Gastroesophageal sphincter (tissue), 3 donors: Measurements from ENCODE around the gene DLGAP5.

Experiments
- EP300 ChIP-seq: sonication (generic); formaldehyde crosslinking; IDR thresholded peaks from one replicate; pipeline ENCODE4 v1.6.1; 2017; ENCODE audit warnings: antibody characterized with exemption, mild to moderate bottlenecking
- POLR2A ChIP-seq, 2 donors: fragments of 450-650 bp; IDR thresholded peaks; one replicate each; pipeline ENCODE4 v1.6.1; 2017; ENCODE audit warnings: antibody characterized with exemption in 2 of 2, mild to moderate bottlenecking in 2 of 2, moderate library complexity in 1 of 2
- POLR2AphosphoS5 ChIP-seq: sonication (generic); formaldehyde crosslinking; IDR thresholded peaks from one replicate; pipeline ENCODE4 v1.6.1; 2017; ENCODE audit warnings: antibody characterized with exemption
- TF ChIP-seq, protein P1 (sequence below), 4 experiments: fragments of 200-600 bp in 2 of 4; fragments of 450-650 bp in 2 of 4; sonication (generic) in 1 of 4; IDR thresholded peaks; one replicate each; pipeline ENCODE4 v1.5.1; 2017 to 2019; ENCODE audit warnings: antibody characterized with exemption in 4 of 4, mild to moderate bottlenecking in 2 of 4, moderate library complexity in 2 of 4

DNA sequence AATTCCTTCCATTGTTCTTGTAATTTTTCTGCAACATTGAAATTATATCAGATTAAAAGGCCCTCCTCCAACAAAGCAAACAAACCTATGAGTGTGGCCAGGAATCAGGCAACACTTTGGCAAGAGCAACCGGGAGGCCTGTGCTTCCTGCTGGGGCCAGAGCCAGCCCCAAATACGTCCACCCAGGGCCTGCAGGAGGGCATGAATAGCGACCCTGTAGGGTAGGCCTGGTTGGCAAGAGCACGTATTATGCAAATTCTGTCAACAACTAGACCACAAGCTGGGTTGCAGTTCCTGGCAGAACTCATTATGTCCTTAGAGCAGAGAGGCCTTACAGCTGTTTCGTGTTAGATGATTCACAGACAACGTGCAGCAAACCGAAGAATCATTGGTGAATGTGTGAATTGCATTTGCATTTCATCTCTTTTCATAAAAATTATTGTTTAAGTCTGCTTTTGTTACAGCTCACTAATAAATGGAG, 89.2 kb downstream of the DLGAP5 start:
- TF ChIP-seq, protein P1, sequence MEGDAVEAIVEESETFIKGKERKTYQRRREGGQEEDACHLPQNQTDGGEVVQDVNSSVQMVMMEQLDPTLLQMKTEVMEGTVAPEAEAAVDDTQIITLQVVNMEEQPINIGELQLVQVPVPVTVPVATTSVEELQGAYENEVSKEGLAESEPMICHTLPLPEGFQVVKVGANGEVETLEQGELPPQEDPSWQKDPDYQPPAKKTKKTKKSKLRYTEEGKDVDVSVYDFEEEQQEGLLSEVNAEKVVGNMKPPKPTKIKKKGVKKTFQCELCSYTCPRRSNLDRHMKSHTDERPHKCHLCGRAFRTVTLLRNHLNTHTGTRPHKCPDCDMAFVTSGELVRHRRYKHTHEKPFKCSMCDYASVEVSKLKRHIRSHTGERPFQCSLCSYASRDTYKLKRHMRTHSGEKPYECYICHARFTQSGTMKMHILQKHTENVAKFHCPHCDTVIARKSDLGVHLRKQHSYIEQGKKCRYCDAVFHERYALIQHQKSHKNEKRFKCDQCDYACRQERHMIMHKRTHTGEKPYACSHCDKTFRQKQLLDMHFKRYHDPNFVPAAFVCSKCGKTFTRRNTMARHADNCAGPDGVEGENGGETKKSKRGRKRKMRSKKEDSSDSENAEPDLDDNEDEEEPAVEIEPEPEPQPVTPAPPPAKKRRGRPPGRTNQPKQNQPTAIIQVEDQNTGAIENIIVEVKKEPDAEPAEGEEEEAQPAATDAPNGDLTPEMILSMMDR (IDR thresholded peaks at IDR 0.05), result no peak
- peak; percentile 98 for TF ChIP-seq POLR2AphosphoS5
- no peak for TF ChIP-seq POLR2A (IDR thresholded peaks at IDR 0.05)
- no peak for TF ChIP-seq EP300
